Suprapubic skin (tissue), 4 donors: ENCODE measurements around the gene ARHGAP10.

ENCODE experiments used
- CTCF ChIP-seq, 2 donors: fragments of 200-600 bp in 1 of 2; fragments of 450-650 bp in 1 of 2; sonication (generic) in 1 of 2; IDR thresholded peaks; one replicate each; pipeline ENCODE4 v1.5.1; 2016 to 2019; ENCODE audit warnings: antibody characterized with exemption in 2 of 2, mild to moderate bottlenecking in 1 of 2, moderate library complexity in 1 of 2
- EP300 ChIP-seq: sonication (generic); formaldehyde crosslinking; IDR thresholded peaks from one replicate; pipeline ENCODE4 v1.6.1; 2017; ENCODE audit warnings: antibody characterized with exemption
- POLR2A ChIP-seq, 2 donors: fragments of 450-650 bp; IDR thresholded peaks; one replicate each; pipeline ENCODE4 v1.6.1; 2017; ENCODE audit warnings: antibody characterized with exemption in 2 of 2, mild to moderate bottlenecking in 2 of 2, moderate library complexity in 2 of 2
- POLR2AphosphoS5 ChIP-seq, 3 donors: sonication (generic); formaldehyde crosslinking; IDR thresholded peaks; one replicate each; pipeline ENCODE4 v1.6.1; 2017; ENCODE audit warnings: antibody characterized with exemption in 3 of 3

DNA sequence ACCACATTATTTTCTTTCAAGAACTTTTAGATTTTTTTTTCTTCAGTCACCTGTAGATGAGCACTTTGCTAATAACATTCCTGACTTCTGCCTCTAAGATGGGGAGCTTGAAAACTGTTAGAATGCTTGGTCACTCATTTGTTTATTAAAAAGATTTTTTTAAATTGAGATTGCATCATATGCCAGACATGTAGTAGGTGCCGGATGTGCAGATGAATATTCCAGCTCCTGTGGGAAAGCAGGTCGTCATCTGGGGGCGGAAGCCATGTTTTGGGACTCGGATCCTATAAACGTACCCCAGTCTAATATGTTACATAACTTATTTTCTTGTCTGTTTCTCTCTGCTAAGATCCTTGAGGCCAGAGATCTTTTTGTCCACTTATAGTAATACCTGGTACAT lies 236.8 kb downstream of the ARHGAP10 start:
- TF ChIP-seq POLR2A (IDR thresholded peaks at IDR 0.05) = no peak
- no peak for TF ChIP-seq CTCF (IDR thresholded peaks at IDR 0.05)
- no peak for TF ChIP-seq POLR2AphosphoS5 (IDR thresholded peaks at IDR 0.05)
- TF ChIP-seq EP300 = no peak
